Activated B cell treated with CpG ODN at 0.5 μM for 24 hours (primary cell): ENCODE data around the gene SNAPC1. TPM values are rescaled to one million over a fixed set of nuclear protein-coding genes. Genes with fewer than 3 reads are reported as not detected.

ENCODE experiments used
- ATAC-seq: fragments of 200-7000 bp; cut with Tn5 transposase; one replicate; pipeline ENCODE4 v1.10.0; 2021; ENCODE audit warnings: low read depth, mild to moderate bottlenecking, moderate library complexity
- CTCF ChIA-PET: fragments of 350-600 bp; sonication (Branson Sonifier 250); formaldehyde crosslinking; loops from one replicate; lab custom pipeline; 2021; ENCODE audit warnings: antibody characterized with exemption; lab: Charles Lee
- POLR2A ChIA-PET: fragments of 350-600 bp; sonication (Branson Sonifier 250); formaldehyde crosslinking; loops from one replicate; lab custom pipeline; 2021; ENCODE audit warnings: antibody characterized with exemption; lab: Charles Lee
- DNase-seq: peaks from one replicate; pipeline ENCODE4 v3.0.0; 2022
- H3K27ac Mint-ChIP-seq: one replicate; pipeline ENCODE4 v1.8.0; 2020; ENCODE audit warnings: mixed read lengths
- H3K27me3 Mint-ChIP-seq: one replicate; pipeline ENCODE4 v1.8.0; 2021; ENCODE audit warnings: mixed read lengths
- H3K36me3 Mint-ChIP-seq: one replicate; pipeline ENCODE4 v1.8.0; 2021; ENCODE audit warnings: low read depth, mixed read lengths
- H3K4me1 Mint-ChIP-seq: one replicate; pipeline ENCODE4 v1.8.0; 2021; ENCODE audit warnings: mixed read lengths
- H3K4me3 Mint-ChIP-seq: one replicate; pipeline ENCODE4 v1.8.0; 2020; ENCODE audit warnings: mild to moderate bottlenecking, mixed read lengths
- H3K9me3 Mint-ChIP-seq: one replicate; pipeline ENCODE4 v1.8.0; 2020; ENCODE audit warnings: mixed read lengths
- intact Hi-C: fragments of 100-400 bp; cut with micrococcal nuclease; formaldehyde crosslinking; loops from one replicate; pipeline ENCODE4 v1.15.1; 2024
- total RNA-seq: library from RNA; stranded (reverse); gene quantifications from 2 replicates; pipeline ENCODE4 v1.2.3, GENCODE V29; 2022
- TF ChIP-seq, protein P1 (sequence below): fragments of 200-600 bp; IDR thresholded peaks from one replicate; pipeline ENCODE4 v1.8.0; 2022; ENCODE audit warnings: antibody characterized with exemption, mild to moderate bottlenecking

SNAPC1 gene
- total RNA-seq, 1 donor from 2014 or later = 5.2 TPM

DNA sequence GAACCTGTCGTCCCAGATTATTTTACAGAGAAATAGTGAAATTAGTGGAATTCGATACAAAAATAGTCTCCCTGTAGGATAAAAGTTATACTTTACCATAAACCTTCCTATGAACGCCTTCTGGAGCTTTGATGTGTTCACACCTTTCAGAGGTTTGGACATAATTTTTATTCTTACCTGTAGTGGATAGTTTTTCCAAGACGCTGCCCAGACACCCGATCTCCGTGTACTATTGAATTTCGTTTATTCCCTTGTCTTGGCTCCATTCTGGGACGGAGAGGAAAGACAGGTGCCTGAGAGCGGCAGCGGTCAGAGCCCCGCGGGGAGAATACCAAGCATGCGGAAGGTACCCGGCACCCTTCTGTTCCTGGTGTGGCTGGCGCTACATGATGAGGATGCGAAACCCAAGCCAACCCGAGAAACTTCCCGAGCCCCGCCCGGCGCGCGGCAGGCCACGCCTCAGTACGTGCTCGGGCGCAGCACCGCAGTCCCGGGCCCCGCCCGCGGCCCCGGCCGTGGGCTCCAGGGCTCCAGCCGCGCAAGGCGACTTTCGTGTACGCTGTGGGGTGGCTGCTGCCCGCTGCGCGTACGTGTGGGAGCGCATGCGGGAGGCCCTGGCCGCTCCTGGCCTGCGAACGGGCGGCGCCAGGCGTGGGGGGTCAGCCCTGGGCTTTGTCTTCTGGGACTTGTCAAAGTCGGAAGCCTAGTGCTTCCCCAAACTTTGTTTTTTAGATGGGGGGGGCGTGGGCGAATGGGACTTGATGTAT lies 11.3 kb upstream of the SNAPC1 start:
- DNase-seq = peak; percentile 81
- Mint-ChIP-seq H3K4me1 (peaks cover 41% of the 10 kb centered on the region), H3K36me3 (peaks cover 27% of the 10 kb centered on the region), H3K9me3 (no peaks in the 10 kb centered on the region), H3K4me3 (peak overlapping the region; percentile 87), H3K27ac (peak overlapping the region; percentile 90), H3K27me3 (no peaks in the 10 kb centered on the region)
- ChIA-PET POLR2A (interaction anchor here (0.5 to 4.8 kb wide), 7 partner anchors 9 to 280 kb away, joined by 3 to 50 read pairs (median 3); partner anchors contain the start of genes HIF1A and SNAPC1), CTCF (interaction anchor here (2.6 kb wide), 1 partner anchor 86 kb away, joined by 14 read pairs; no protein-coding TSS in a partner anchor)
- TF ChIP-seq, protein P1, sequence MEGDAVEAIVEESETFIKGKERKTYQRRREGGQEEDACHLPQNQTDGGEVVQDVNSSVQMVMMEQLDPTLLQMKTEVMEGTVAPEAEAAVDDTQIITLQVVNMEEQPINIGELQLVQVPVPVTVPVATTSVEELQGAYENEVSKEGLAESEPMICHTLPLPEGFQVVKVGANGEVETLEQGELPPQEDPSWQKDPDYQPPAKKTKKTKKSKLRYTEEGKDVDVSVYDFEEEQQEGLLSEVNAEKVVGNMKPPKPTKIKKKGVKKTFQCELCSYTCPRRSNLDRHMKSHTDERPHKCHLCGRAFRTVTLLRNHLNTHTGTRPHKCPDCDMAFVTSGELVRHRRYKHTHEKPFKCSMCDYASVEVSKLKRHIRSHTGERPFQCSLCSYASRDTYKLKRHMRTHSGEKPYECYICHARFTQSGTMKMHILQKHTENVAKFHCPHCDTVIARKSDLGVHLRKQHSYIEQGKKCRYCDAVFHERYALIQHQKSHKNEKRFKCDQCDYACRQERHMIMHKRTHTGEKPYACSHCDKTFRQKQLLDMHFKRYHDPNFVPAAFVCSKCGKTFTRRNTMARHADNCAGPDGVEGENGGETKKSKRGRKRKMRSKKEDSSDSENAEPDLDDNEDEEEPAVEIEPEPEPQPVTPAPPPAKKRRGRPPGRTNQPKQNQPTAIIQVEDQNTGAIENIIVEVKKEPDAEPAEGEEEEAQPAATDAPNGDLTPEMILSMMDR = no peak
- intact Hi-C loops = loop anchor here (2.0 to 10.0 kb wide), 3 partner anchors 56 to 426 kb away; partner anchors contain the start of genes HIF1A and PRKCH
- ATAC-seq = peak; percentile 95

DNA sequence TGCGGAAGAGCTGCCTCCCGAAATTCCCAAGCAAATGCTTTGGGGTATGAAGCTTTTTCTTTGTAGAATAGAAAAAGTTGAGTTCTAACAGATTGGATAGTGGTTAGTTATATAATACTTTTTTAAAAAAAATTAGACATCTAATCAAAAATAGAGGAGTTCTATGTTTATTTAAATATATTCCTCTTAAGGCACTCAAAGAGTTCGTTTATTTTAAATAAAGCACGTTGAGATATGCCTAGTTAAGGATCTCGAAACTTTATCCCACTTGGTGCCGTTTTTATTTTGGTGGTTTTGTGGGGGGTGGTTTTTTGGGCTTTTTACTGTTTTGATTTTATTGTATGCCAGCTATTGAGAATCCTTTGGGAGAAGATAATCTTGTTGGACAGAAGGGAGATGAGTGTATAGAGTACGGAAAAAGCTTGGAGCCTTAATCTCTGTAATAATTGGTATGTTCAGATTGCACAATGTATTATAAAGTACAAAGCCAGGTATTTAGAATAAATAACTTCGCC lies 10.7 kb upstream of the SNAPC1 start:
- POLR2A ChIA-PET = interaction anchor here (0.5 to 4.8 kb wide), 6 partner anchors 11 to 280 kb away, joined by 3 to 50 read pairs (median 6); partner anchors contain the start of genes HIF1A and SNAPC1
- TF ChIP-seq, protein P1 = no peak
- H3K4me1 Mint-ChIP-seq = peaks cover 37% of the 10 kb centered on the region
- peak overlapping the region; percentile 54 for H3K27ac Mint-ChIP-seq
- CTCF ChIA-PET = no interaction called here
- DNase-seq (no peak), ATAC-seq (no peak)
- peak overlapping the region; percentile 72 for H3K4me3 Mint-ChIP-seq
- no peaks in the 10 kb centered on the region for H3K27me3 Mint-ChIP-seq
- H3K9me3 Mint-ChIP-seq = no peaks in the 10 kb centered on the region
- intact Hi-C loops = loop anchor here (2.0 to 10.0 kb wide), 3 partner anchors 57 to 427 kb away; partner anchors contain the start of genes HIF1A and PRKCH
- peaks cover 22% of the 10 kb centered on the region for H3K36me3 Mint-ChIP-seq

DNA sequence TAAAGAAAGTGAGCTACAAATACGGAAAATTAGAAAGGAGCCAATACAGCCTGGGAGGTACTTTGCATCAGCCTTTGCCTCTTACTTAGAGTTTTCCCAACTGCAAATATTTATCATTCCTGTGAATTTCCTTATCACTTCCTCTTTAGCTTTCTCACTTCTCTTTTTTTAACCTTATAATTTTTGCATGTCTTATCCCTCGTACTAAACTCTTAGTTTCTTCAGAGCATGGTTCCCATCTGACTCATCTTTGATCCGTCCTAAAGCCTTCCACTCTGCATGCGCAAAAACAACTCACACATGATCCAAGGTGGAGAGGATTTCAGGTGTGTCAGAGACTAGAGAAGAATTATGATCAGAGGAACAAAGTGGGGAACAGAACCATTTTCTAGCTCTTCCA lies 9.6 kb upstream of the SNAPC1 start:
- Mint-ChIP-seq H3K9me3 (no peaks in the 10 kb centered on the region), H3K4me3 (no peak overlapping the region), H3K27me3 (no peaks in the 10 kb centered on the region), H3K4me1 (peaks cover 35% of the 10 kb centered on the region), H3K36me3 (peaks cover 12% of the 10 kb centered on the region), H3K27ac (peak overlapping the region; percentile 72)
- intact Hi-C loops = loop anchor here (1.0 to 10.0 kb wide), 6 partner anchors 10 to 1504 kb away; partner anchors contain the start of genes PRKCH and SNAPC1
- TF ChIP-seq, protein P1 = no peak
- POLR2A ChIA-PET = interaction anchor here (0.6 to 4.8 kb wide), 3 partner anchors 10 to 61 kb away, joined by 8 to 50 read pairs (median 9); partner anchors contain the start of genes HIF1A and SNAPC1
- no peak for DNase-seq
- CTCF ChIA-PET = no interaction called here
- peak; percentile 51 for ATAC-seq

DNA sequence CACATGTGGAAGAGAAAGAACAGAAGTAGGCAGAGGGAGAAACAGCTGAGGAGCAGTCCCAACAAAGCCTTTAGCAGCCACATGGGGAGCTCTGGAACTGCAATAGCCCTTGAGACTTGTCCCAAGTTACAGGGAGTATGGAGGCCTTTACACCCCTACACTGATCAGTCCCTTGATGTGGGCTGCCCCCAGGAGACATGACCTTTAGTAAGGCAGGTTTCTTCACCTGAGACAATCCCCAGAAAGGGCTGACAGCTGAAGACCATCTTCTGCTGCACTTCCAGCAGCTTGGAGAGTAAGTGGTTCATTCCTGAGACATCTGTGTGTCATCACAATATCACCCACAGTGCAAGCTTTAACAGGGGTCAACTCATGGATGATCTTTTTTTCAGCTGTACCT lies 8.6 kb upstream of the SNAPC1 start:
- no peaks in the 10 kb centered on the region for H3K27me3 Mint-ChIP-seq
- H3K4me3 Mint-ChIP-seq = no peak overlapping the region
- H3K27ac Mint-ChIP-seq = no peak overlapping the region
- H3K9me3 Mint-ChIP-seq = no peaks in the 10 kb centered on the region
- no peak for DNase-seq
- peaks cover 35% of the 10 kb centered on the region for H3K4me1 Mint-ChIP-seq
- intact Hi-C loops = loop anchor here (5.0 to 10.0 kb wide), 2 partner anchors 364 to 429 kb away; partner anchors contain the start of gene PRKCH
- no peak for ATAC-seq
- POLR2A ChIA-PET = no interaction called here
- CTCF ChIA-PET = no interaction called here
- TF ChIP-seq, protein P1 = no peak
- peaks cover 6% of the 10 kb centered on the region for H3K36me3 Mint-ChIP-seq
